ENCODE data around the gene TBC1D3B.
"Not testable (repeated sequence)": the region's sequence is repeated elsewhere in the genome, so short reads cannot be mapped to it uniquely, and the experiment has no call there.

TBC1D3B gene

DNA sequence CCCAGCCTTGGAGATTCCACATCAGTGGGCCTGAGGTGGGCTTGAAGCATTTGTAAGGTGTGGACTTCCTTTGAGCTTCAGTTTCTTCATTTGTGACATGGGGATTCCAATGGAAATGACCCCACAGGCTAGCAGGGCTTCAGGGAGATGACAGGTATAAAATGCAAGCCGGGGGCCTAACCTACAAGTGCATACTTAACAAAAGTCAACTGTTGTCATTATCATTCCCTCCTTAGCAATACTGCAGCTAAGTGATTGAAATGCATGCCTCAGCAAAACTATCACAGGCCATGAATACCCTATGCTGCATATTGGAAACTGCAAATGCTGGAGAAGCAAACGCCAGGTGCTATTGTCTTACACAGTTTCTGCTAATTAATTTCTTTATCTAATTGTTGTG is 53.0 kb downstream of the TBC1D3B start:
- no peak for TF ChIP-seq CTCF (IDR thresholded peaks at IDR 0.05; ENCODE audit: low read length, missing control alignments)
- H3K4me3 ChIP-seq (replicated peaks; ENCODE audit: low read depth, low read length): no peak overlapping the region
- DNase-seq (ENCODE audit: low read depth): no peak

GRCh38 chr17:36121099-36121498 is 55.3 kb downstream of the TBC1D3B start:
- DNase-seq (ENCODE audit: low read depth); H3K4me3 ChIP-seq (replicated peaks; ENCODE audit: low read depth, low read length): not testable (repeated sequence)

GRCh38 chr17:36120221-36120620 is 56.2 kb downstream of the TBC1D3B start:
- no peak overlapping the region for H3K4me3 ChIP-seq (replicated peaks; ENCODE audit: low read depth, low read length)
- no peak for TF ChIP-seq CTCF (IDR thresholded peaks at IDR 0.05; ENCODE audit: low read length, missing control alignments)
- DNase-seq (ENCODE audit: low read depth): no peak

- TF ChIP-seq CTCF (IDR thresholded peaks at IDR 0.05; ENCODE audit: low read length, missing control alignments): no peak
- no peak overlapping the region for H3K4me3 ChIP-seq (replicated peaks; ENCODE audit: low read depth, low read length)
- DNase-seq (ENCODE audit: low read depth): no peak
Observed at GRCh38 chr17:36118477-36119353, 57.7 kb downstream of the TBC1D3B start.

DNA sequence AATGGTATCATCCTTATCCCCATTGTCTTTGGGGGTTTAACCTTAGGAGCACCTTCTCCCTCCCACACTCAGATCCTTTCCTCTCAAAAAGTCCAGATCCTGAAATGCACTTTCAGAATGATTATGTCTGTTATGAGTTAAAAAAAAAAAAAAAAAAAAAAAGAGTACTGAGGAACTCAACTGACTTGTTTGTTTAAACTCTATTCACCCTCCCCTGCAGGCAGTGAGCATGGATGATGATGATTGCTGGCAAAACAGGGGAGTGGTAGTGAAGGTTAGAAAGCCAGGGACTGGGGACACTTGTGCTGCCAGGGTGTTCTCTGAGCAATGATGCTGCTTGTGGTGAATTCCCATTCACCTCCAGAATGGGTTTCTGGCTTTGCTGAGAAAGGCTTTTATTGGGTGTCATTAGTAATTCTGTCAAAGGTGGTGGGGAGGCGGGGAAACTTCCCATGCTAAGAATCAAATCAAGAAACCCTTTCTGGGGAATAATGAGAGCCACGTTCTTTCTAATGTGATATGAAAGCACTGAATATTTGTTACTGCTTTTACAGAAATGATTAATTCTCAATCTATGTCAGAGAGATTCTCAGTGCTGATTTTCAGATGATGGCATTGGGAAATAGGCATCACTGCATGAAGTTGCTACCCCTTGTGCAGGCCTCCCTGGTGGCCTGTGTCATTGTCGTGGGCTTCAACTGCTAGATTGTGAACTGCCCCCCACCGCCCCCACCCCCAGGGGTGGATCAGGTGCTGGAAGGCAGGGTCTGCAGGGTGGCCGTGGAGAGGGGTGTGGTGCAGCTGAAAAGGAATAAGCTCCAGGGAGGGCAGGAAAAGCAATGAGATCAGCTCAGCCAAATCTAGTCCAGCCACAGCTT is 58.7 kb downstream of the TBC1D3B start:
- no peak for TF ChIP-seq CTCF (IDR thresholded peaks at IDR 0.05; ENCODE audit: low read length, missing control alignments)
- DNase-seq (ENCODE audit: low read depth): no peak
- H3K4me3 ChIP-seq (replicated peaks; ENCODE audit: low read depth, low read length): no peak overlapping the region

All from fibroblast of pulmonary artery (primary cell).